Karpas-422 (cell line): Measurements from ENCODE around the gene TEX54. TPM values are rescaled to one million over a fixed set of nuclear protein-coding genes. Genes with fewer than 3 reads are reported as not detected.

Source experiments
- small RNA-seq: library from RNA; depleted of rRNA; stranded (forward); fragments of <200 nt; gene quantifications from one replicate; pipeline ENCODE3, GENCODE V24; 2014
- total RNA-seq: library from RNA; depleted of rRNA; stranded (reverse); fragments of >200 nt; shearing (Covaris generic); gene quantifications from 2 replicates; pipeline ENCODE4 v1.2.3, GENCODE V29; 2014; ENCODE audit warnings: low replicate concordance; rRNA removed

TEX54 gene
- total RNA-seq, 1 experiment from 2014 or later: not detected

Small RNA genes lying within 50 kb of the gene (small RNA-seq; reads per million reads assigned to genes)
- not detected for gene MIR6514
- gene RF00099: not detected
- not detected for gene RNU6-118P
- not detected for gene SNORD22
- not detected for gene SNORD26
- not detected for gene SNORD27
- not detected for gene SNORD28
- 327 reads per million, percentile 99 among the genes with 10 or more reads in this experiment for gene SNORD30

Other genes with a start within 250 kb of the TEX54 start
- 8.1 and 17.3 TPM in 2 replicates for gene TUT1, start 241.3 kb downstream of the TEX54 start, total RNA-seq
- gene MTA2, start 231.0 kb downstream of the TEX54 start, total RNA-seq: 60.2 and 89.3 TPM in 2 replicates
- gene EML3, start 220.1 kb downstream of the TEX54 start, total RNA-seq: 21.2 and 22.0 TPM in 2 replicates
- gene ROM1, start 219.6 kb downstream of the TEX54 start, total RNA-seq: 0.45 and 1.2 TPM in 2 replicates
- 43.5 and 76.5 TPM in 2 replicates for gene B3GAT3, start 210.9 kb downstream of the TEX54 start, total RNA-seq
- 98.5 and 104 TPM in 2 replicates for gene GANAB, start 186.2 kb downstream of the TEX54 start, total RNA-seq
- 17.4 and 26.0 TPM in 2 replicates for gene INTS5, start 179.5 kb downstream of the TEX54 start, total RNA-seq
- gene C11orf98, start 167.6 kb downstream of the TEX54 start, total RNA-seq: 83.6 and 158 TPM in 2 replicates
- gene CSKMT, start 167.5 kb downstream of the TEX54 start, total RNA-seq: 4.5 and 8.2 TPM in 2 replicates
- 13.9 and 27.3 TPM in 2 replicates for gene UQCC3, start 161.2 kb downstream of the TEX54 start, total RNA-seq
- 18.4 and 28.8 TPM in 2 replicates for gene LBHD1, start 160.6 kb downstream of the TEX54 start, total RNA-seq
- 160 and 334 TPM in 2 replicates for gene UBXN1, start 153.8 kb downstream of the TEX54 start, total RNA-seq
- 0.45 and 0.54 TPM in 2 replicates for gene LRRN4CL, start 143.3 kb downstream of the TEX54 start, total RNA-seq
- 55.6 and 79.1 TPM in 2 replicates for gene BSCL2, start 125.4 kb downstream of the TEX54 start, total RNA-seq
- gene GNG3, start 125.2 kb downstream of the TEX54 start, total RNA-seq: not detected in 2 replicates
- gene HNRNPUL2, start 105.4 kb downstream of the TEX54 start, total RNA-seq: 10.6 and 13.9 TPM in 2 replicates
- gene TTC9C, start 104.4 kb downstream of the TEX54 start, total RNA-seq: 48.9 and 49.2 TPM in 2 replicates
- 5.3 and 6.6 TPM in 2 replicates for gene ZBTB3, start 78.7 kb downstream of the TEX54 start, total RNA-seq
- 115 and 140 TPM in 2 replicates for gene POLR2G, start 71.3 kb downstream of the TEX54 start, total RNA-seq
- gene TAF6L, start 61.4 kb downstream of the TEX54 start, total RNA-seq: 10.4 and 30.1 TPM in 2 replicates
- gene TMEM179B, start 45.4 kb downstream of the TEX54 start, total RNA-seq: 58.0 and 80.4 TPM in 2 replicates
- gene TMEM223, start 40.8 kb downstream of the TEX54 start, total RNA-seq: 22.2 and 34.6 TPM in 2 replicates
- 37.5 and 41.1 TPM in 2 replicates for gene NXF1, start 27.4 kb downstream of the TEX54 start, total RNA-seq
- 30.0 and 39.9 TPM in 2 replicates for gene STX5, start 790 bp downstream of the TEX54 start, total RNA-seq
- gene WDR74, start 6.7 kb upstream of the TEX54 start, total RNA-seq: 44.0 and 123 TPM in 2 replicates
- 167 and 208 TPM in 2 replicates for gene SLC3A2, start 48.1 kb upstream of the TEX54 start, total RNA-seq
- gene CHRM1, start 88.5 kb upstream of the TEX54 start, total RNA-seq: not detected in 2 replicates
- not detected in 2 replicates for gene SLC22A6, start 152.1 kb upstream of the TEX54 start, total RNA-seq
- gene SLC22A8, start 183.0 kb upstream of the TEX54 start, total RNA-seq: not detected in 2 replicates